Stomach (tissue), 4 donors: ENCODE measurements around the gene SNX32.

Experiments
- EP300 ChIP-seq: sonication (generic); formaldehyde crosslinking; IDR thresholded peaks from one replicate; pipeline ENCODE4 v1.6.1; 2017; ENCODE audit warnings: antibody characterized with exemption
- POLR2A ChIP-seq, 4 donors: fragments of 450-650 bp; IDR thresholded peaks; one replicate each; pipeline ENCODE4 v1.6.1; 2016; ENCODE audit warnings: antibody characterized with exemption in 4 of 4, control low read depth in 2 of 4, mild to moderate bottlenecking in 1 of 4, moderate library complexity in 1 of 4
- TF ChIP-seq, protein P1 (sequence below), 7 experiments: fragments of 450-650 bp in 4 of 7; fragments of 200-600 bp in 3 of 7; sonication (generic) in 3 of 7; IDR thresholded peaks; one replicate each; pipeline ENCODE4 v1.5.1; 2016 to 2019; ENCODE audit warnings: antibody characterized with exemption in 7 of 7, control low read depth in 2 of 7, mild to moderate bottlenecking in 1 of 7

DNA sequence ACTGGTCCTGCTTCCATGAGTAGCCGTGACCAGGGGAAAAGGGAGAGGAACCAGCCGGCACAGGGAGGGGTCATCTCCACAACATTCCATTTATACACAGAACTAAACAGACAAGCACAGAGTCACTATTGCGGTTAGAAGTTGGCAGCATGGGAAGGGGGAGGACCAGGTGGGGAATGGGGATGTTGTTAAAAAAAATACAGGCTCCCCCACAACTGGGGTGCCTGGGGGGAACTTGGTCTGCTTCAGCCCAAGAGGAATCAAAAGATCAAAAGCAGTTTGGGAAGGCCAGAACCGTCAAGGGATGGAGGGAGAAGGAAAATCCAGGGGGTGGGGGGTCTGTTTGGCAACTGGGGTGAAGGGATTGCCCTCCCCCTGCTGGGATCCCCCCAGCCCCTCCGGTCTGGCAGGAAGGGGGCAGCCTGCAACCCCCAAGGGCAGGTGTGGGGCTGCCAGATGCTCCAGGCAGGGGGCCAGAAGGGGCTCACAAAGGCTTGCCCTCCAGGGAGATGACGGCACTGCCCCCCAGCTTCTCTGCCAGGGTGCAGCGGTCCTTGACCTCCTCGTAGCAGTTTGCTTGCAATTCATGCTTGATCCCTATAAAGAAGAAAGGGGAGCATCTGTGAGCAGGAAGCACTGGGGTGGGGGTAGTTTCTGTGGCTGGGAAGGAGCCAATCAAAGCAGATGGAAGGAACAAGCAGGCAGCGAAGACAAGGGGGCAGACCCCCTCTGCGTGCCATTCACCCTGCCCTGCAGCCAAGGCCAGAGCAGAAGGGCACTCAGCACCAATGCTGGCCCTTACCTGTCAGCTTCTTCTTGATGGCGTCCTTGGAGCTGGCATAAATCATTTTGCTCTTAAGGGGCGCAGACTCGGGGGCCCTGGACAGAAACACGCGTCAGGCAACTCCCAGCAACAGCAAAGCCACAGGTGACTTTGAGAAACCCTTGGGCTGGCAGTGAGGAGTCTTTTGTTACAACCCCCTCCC lies 21.4 kb downstream of the SNX32 start:
- TF ChIP-seq POLR2A (IDR thresholded peaks at IDR 0.05) (no peak), EP300 (no peak)
- TF ChIP-seq, protein P1, sequence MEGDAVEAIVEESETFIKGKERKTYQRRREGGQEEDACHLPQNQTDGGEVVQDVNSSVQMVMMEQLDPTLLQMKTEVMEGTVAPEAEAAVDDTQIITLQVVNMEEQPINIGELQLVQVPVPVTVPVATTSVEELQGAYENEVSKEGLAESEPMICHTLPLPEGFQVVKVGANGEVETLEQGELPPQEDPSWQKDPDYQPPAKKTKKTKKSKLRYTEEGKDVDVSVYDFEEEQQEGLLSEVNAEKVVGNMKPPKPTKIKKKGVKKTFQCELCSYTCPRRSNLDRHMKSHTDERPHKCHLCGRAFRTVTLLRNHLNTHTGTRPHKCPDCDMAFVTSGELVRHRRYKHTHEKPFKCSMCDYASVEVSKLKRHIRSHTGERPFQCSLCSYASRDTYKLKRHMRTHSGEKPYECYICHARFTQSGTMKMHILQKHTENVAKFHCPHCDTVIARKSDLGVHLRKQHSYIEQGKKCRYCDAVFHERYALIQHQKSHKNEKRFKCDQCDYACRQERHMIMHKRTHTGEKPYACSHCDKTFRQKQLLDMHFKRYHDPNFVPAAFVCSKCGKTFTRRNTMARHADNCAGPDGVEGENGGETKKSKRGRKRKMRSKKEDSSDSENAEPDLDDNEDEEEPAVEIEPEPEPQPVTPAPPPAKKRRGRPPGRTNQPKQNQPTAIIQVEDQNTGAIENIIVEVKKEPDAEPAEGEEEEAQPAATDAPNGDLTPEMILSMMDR (IDR thresholded peaks at IDR 0.05): no peak
